GM12878 (cell line): Measurements from ENCODE around the gene PRDM16. TPM values are rescaled to one million over a fixed set of nuclear protein-coding genes. Genes with fewer than 3 reads are reported as not detected.

ENCODE experiments used
- ATAC-seq: fragments of 200-7000 bp; cut with Tn5 transposase; 3 replicates; pipeline ENCODE4 v1.9.1; 2020; ENCODE audit warnings: mild to moderate bottlenecking, moderate library complexity
- BruUV-seq: library from RNA; stranded (reverse); fragments of 400-500 nt; replicated peaks from 2 replicates; lab custom pipeline; 2021; lab: Mats Ljungman, UMichigan
- CTCF ChIA-PET: fragments of 300-600 bp; sonication (Branson Sonifier 250); formaldehyde crosslinking; extraction: SDS; loops from one replicate; lab custom pipeline; 2021; ENCODE audit warnings: inconsistent platforms; lab: Yijun Ruan, JAX
- POLR2A ChIA-PET: fragments of 350-600 bp; formaldehyde crosslinking; extraction: SDS; loops from one replicate; lab custom pipeline; 2021; ENCODE audit warnings: inconsistent platforms; lab: Charles Lee
- RAD21 ChIA-PET: fragments of 300-600 bp; sonication (Branson Sonifier 250); formaldehyde crosslinking; loops from one replicate; lab custom pipeline; 2023; ENCODE audit warnings: antibody characterized with exemption; ENCODE audit not compliant: unreplicated experiment; lab: Charles Lee
- SMC1A ChIA-PET: fragments of 300-600 bp; sonication (Branson Sonifier 250); formaldehyde crosslinking; loops from one replicate; lab custom pipeline; 2023; ENCODE audit not compliant: unreplicated experiment, uncharacterized antibody; lab: Charles Lee
- DNase-seq: peaks from one replicate; pipeline ENCODE4 v3.0.0-alpha.2; 2011; ENCODE audit warnings: low read depth, low spot score
- FAIRE-seq: peaks from 3 replicates; lab custom pipeline; 2011; peaks lifted over from hg19 to GRCh38; lab: Jason Lieb, UNC
- H2AFZ ChIP-seq: 2 replicates; pipeline ENCODE4 v1.6.0; 2011; ENCODE audit warnings: low read depth, low read length, control low read depth; ENCODE audit not compliant: control insufficient read depth
- H3K27ac ChIP-seq: 2 replicates; pipeline ENCODE4 v1.5.1; 2011; ENCODE audit warnings: control low read depth; ENCODE audit not compliant: control insufficient read depth, insufficient read depth
- H3K27me3 ChIP-seq, 2 experiments: replicated peaks in 1 of 2; 2 replicates each; pipeline versions ENCODE4 v1.6.0 to v1.6.1; 2011; ENCODE audit warnings: low read length in 1 of 2; ENCODE audit not compliant: control insufficient read depth in 2 of 2, insufficient read depth in 2 of 2
- H3K36me3 ChIP-seq, 2 experiments: 2 replicates each; pipeline ENCODE4 v1.5.1; 2011; ENCODE audit warnings: low read length in 1 of 2; ENCODE audit not compliant: control insufficient read depth in 2 of 2, insufficient read depth in 2 of 2
- H3K4me1 ChIP-seq: 2 replicates; pipeline ENCODE4 v1.6.1; 2011; ENCODE audit warnings: mild to moderate bottlenecking, low read length, moderate library complexity, mixed read lengths; ENCODE audit not compliant: control insufficient read depth, insufficient read depth
- H3K4me2 ChIP-seq: 2 replicates; pipeline ENCODE4 v1.6.0; 2011; ENCODE audit warnings: control low read depth; ENCODE audit not compliant: control insufficient read depth, insufficient read depth
- H3K4me3 ChIP-seq: fragments of 200-600 bp; sonication (generic); 2 replicates; pipeline ENCODE4 v1.5.1; 2016
- H3K79me2 ChIP-seq: 2 replicates; pipeline ENCODE4 v1.6.0; 2011; ENCODE audit warnings: low read length; ENCODE audit not compliant: control insufficient read depth, insufficient read depth
- H3K9ac ChIP-seq: 2 replicates; pipeline ENCODE4 v1.8.0; 2011; ENCODE audit warnings: low read length, control low read depth, mixed read lengths; ENCODE audit not compliant: control insufficient read depth, insufficient read depth
- H3K9me3 ChIP-seq: replicated peaks from 3 replicates; pipeline ENCODE4 v1.5.1; 2011; ENCODE audit warnings: mild to moderate bottlenecking, low read length; ENCODE audit not compliant: control insufficient read depth, insufficient read depth
- H4K20me1 ChIP-seq: 2 replicates; pipeline ENCODE4 v1.6.0; 2011; ENCODE audit not compliant: control insufficient read depth, insufficient read depth
- CTCF ChIP-seq, 3 experiments: IDR thresholded peaks in 2 of 3; conservative IDR thresholded peaks in 1 of 3; 2 replicates each; pipeline ENCODE4 v1.5.1; 2011; ENCODE audit warnings: low read depth in 3 of 3, low read length in 3 of 3, mild to moderate bottlenecking in 3 of 3, control low read depth in 2 of 3, moderate library complexity in 2 of 3, inconsistent platforms in 1 of 3, mixed read lengths in 1 of 3; ENCODE audit not compliant: control insufficient read depth in 2 of 3, insufficient read depth in 1 of 3; ENCODE audit errors: extremely low read depth in 1 of 3
- E4F1 ChIP-seq: fragments of 450-650 bp; IDR thresholded peaks from 2 replicates; pipeline ENCODE4 v1.6.1; 2018; ENCODE audit warnings: borderline replicate concordance, mild to moderate bottlenecking; ENCODE audit not compliant: partially characterized antibody
- ELK1 ChIP-seq: IDR thresholded peaks from 2 replicates; pipeline ENCODE4 v1.6.1; 2012; ENCODE audit warnings: low read depth, low read length, improper control_type of control experiment
- FOXM1 ChIP-seq: IDR thresholded peaks from 2 replicates; pipeline ENCODE4 v1.6.1; 2012; ENCODE audit warnings: low read depth, mild to moderate bottlenecking, inconsistent platforms, low read length, moderate library complexity
- NR2C1 ChIP-seq: fragments of 450-650 bp; IDR thresholded peaks from 2 replicates; pipeline ENCODE4 v1.6.1; 2017; ENCODE audit warnings: antibody characterized with exemption, mild to moderate bottlenecking, moderate library complexity
- NR2F1 ChIP-seq: fragments of 450-650 bp; conservative IDR thresholded peaks from 2 replicates; pipeline ENCODE4 v1.6.1; 2017; ENCODE audit warnings: mild to moderate bottlenecking
- ZBED1 ChIP-seq: IDR thresholded peaks from 2 replicates; pipeline ENCODE4 v1.6.1; 2016; ENCODE audit warnings: borderline replicate concordance
- ZNF687 ChIP-seq: fragments of 450-650 bp; IDR thresholded peaks from 2 replicates; pipeline ENCODE4 v1.6.1; 2017; ENCODE audit warnings: mild to moderate bottlenecking, moderate library complexity
- WGBS: methylation state at CpG from one replicate; pipeline ENCODE4 v1.1.6; 2016; ENCODE audit warnings: low lambda C conversion rate; ENCODE audit not compliant: insufficient replicate concordance, insufficient coverage; ENCODE audit errors: missing lambda C conversion rate; 5-methylcytosine and 5-hydroxymethylcytosine counted together
- in situ Hi-C: fragments of 300-500 bp; cut with MboI; formaldehyde crosslinking; loops from 9 replicates; pipeline ENCODE4 v1.14.3; 2018; ENCODE audit warnings: mixed read lengths
- intact Hi-C: fragments of 100-400 bp; cut with micrococcal nuclease; formaldehyde crosslinking; loops from one replicate; pipeline ENCODE4 v1.14.2; 2022; ENCODE audit not compliant: unreplicated experiment
- polyA plus RNA-seq, 11 experiments: library from polyadenylated mRNA; depleted of rRNA in 4 of 11; unstranded in 6 of 11; stranded (reverse) in 5 of 11; fragments of >200 nt; fragmentation: Nextera tagmentation in 4 of 11; fragmentation: Illumina TruSeq in 1 of 11; extraction: Ambion mirVana in 4 of 11; extraction: Trizol in 1 of 11; gene quantifications; 1 replicate in 1 of 11; 2 replicates in 10 of 11; pipeline versions ENCODE4 v1.2.1 to v1.2.3, GENCODE V29; 2011 to 2016; ENCODE audit warnings: inconsistent platforms in 2 of 11, missing spikeins in 2 of 11, low read depth in 1 of 11
- total RNA-seq, 4 experiments: library from RNA; depleted of rRNA in 3 of 4; stranded (reverse); fragments of >200 nt in 3 of 4; fragmentation: Illumina TruSeq in 1 of 4; extraction: Trizol in 1 of 4; gene quantifications; 2 replicates each; pipeline versions ENCODE4 v1.2.1 to v1.2.3, GENCODE V29; 2013 to 2021

Gene PRDM16
- total and polyA plus RNA-seq, 10 of the 15 experiments (the other 5 are each of a cell fraction or from before 2014, with no cell fraction given) = 0.03 TPM; not detected in 9

- Histone ChIP-seq H4K20me1 (no peaks in the 10 kb centered on the region), H3K27me3 (no peaks in the 10 kb centered on the region), H3K4me2 (no peak overlapping the region), H2AFZ (no peak overlapping the region), H3K4me3 (no peak overlapping the region), H3K27ac (no peak overlapping the region), H3K79me2 (no peaks in the 10 kb centered on the region), H3K36me3 (no peaks in the 10 kb centered on the region), H3K4me1 (no peaks in the 10 kb centered on the region), H3K9me3 (no peaks in the 10 kb centered on the region), H3K9ac (no peak overlapping the region)
- in situ Hi-C loops = loop anchor here (5.0 kb wide), 1 partner anchor 167 kb away; no protein-coding TSS in a partner anchor
- POLR2A ChIA-PET = no interaction called here
- RAD21 ChIA-PET = no interaction called here
- WGBS = 34% methylated on average over 9 of the region's 9 CpGs
- TF ChIP-seq NR2F1 (no peak), E4F1 (no peak), NR2C1 (no peak), CTCF (IDR thresholded peaks at IDR 0.05 in 2 of 3, conservative IDR thresholded peaks at IDR 0.05 in 1 of 3; ENCODE audit: control insufficient read depth in 2 of 3, extremely low read depth in 1 of 3, insufficient read depth in 1 of 3, low read depth in 3 of 3, low read length in 3 of 3) (no peak), ZNF687 (no peak), ZBED1 (no peak), FOXM1 (no peak), ELK1 (no peak)
- intact Hi-C loops = no loop called here
- CTCF ChIA-PET = no interaction called here
- SMC1A ChIA-PET = no interaction called here
- FAIRE-seq (no peak), ATAC-seq (no peak), DNase-seq (no peak)
- no TSS peak for BruUV-seq
Measured at GRCh38 chr1:3450202-3450863, 381.3 kb downstream of the PRDM16 start.
